GM18858 (cell line): ENCODE data around the gene TMEM213.

Source experiments
- ATAC-seq: cut with Tn5 transposase; IDR thresholded peaks from one replicate; pipeline ENCODE4 v1.9.1; 2021; ENCODE audit not compliant: unreplicated experiment

Gene TMEM213

DNA sequence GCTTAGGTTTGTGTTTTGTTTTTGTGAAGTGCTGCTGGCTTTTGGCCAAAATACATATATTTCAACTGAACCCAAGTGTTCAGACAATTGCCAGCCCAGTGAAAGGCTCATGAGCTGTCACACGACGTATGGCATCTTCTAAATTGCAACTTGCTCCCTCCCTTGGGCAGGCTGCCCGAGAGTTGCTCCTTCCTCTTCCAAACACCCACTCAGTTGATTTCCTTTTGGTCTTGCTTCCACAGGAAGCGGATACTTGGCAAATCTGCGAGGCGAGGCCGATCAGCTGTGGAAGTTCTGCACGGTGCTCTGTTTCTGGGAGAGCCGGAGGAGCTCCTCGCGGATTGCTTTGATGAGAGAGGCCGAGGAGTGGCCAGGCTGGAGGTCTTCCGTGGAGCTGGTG lies 39.8 kb downstream of the TMEM213 start:
- ATAC-seq = no peak

DNA sequence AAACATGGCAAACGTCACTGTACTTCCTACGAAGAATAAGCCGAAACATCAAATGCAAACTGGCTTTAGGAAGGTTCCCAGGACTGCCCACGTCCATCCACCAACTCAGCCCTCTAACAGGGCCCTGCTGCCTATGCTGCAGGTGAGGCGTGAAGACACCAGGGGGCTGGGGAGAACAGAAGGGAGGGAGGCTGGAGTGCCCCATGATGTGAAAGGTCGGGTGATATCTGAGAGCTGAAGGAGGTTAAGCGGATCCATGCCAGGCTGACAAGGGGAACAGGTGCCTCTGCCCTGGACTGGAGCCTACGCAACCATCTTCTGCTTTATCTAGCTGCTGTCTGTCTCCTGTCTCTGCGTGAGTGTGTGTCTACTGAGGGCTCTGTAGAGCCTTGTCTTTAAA lies 40.4 kb downstream of the TMEM213 start:
- ATAC-seq = no peak

- no peak for ATAC-seq
Measured at GRCh38 chr7:138842111-138842510, 44.3 kb downstream of the TMEM213 start.

DNA sequence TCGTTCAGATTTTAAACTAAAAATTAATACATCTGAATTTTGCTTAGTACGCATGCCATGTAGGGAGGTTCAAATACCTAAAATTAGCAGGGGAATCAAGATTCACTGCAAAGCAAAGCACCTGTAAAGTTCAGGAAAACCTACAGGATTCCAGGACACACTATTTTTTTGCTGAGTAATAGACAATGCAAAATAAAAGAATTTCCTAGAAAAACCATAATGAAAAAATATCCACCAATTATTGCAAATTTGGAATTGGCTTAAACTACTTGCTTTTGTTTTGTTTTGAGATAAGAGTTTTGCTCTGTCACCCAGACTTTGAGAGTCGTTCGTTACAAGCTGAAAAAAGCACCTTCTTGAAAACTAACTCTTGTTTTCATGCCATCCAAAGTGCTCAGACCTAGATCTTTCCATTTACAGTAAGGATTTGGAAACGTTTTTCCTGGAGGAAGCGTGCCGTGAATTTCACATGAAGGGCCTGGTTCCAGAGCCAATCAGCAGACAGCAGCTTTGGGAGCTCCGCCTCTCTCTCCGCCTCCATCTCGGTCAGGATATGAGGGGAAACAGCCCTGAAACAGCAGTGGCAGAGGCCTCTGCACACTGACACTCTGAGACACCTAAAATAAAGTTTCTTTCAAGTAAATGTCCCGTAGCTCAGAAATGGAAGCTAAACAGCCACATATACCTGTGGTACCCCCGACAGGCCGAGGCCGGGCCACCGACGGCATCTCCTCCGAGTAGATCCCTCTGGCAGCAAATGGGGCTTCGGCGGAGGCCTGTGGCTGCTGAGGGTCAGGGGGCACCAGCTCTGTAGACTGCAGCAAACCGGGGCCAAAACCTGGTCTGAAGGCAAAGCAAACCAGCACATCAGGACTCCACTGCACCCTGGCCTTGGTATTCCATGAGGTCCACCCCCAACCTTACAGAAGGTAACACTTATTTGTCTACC lies 46.1 kb downstream of the TMEM213 start:
- ATAC-seq = no peak

GRCh38 chr7:138845711-138846110 lies 47.9 kb downstream of the TMEM213 start:
- no peak for ATAC-seq

DNA sequence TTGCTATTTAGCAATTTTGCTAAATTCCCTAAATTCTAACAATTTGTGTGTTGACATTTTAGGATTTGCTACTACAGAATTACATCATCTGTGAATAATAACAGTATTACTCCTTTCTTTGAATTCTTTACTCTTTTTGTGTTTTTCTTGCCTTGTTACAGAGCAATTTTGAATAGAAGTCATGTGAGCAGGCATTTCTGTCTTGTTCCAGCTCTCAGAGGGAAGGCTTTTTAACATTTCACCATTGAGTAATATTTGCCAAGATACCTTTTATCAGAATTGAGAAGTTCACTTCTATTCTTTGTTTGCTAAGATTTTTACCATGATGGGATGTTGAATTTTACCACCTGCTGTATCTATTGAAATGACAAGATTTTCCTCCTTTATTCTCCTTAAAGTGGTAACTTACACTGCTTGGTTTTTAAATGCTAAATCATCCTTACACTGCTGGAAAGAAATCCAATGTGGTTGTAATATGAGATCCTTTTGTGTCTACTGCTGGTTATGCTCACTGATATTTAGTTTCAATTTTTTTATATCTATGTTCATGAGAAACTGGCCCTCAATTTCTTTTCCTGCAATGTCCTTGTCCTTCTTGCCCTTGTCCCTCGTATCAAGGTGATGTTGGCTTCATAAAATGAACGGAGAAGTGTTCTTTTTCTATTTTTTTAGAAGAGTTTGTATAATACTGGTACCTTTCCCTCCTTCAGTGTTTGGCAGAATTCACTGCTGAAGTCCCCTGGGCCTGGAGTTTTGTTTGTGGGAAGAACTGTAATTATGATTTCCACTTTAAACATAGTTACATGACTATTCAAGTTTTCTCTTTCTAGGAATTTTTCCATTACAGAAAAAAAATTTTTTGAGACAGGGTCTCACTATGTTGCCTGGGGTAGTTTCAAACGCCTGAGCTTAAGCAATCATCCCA lies 50.5 kb downstream of the TMEM213 start:
- no peak for ATAC-seq

DNA sequence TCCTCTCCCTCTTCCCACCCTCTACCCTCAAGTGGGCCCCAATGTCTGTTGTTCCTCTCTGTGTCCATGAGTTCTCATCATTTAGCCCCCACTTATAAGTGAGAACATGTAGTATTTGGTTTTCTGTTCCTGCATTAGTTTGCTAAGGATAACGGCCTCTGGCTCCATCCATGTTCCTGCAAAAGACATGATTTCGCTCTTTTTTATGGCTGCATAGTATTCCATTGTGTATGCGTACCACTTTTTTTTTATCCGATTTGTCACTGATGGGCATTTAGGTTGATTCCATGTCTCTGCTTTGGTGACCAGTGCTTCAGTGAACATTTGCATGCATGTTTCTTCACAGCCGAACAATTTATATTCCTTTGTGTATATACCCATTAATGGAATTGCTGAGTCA lies 51.9 kb downstream of the TMEM213 start:
- no peak for ATAC-seq

DNA sequence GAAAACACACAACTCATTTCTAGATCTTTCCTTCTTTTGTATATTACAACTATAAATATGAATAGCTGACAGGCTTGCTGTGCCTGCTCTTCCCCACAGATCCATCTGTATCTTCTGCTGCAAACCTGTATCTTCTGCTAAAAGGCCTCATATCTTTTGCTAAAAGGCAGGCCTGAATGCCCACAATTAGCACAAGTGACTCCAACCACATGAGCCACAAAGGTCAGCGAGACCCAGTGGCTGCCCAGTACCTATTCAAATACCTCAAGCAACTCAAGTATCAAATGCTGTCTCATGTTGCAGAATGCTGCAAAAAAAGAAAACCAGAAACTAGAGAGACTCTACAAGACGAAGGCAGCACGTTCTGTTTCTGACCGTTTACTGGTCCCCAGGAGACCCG lies 54.7 kb downstream of the TMEM213 start:
- no peak for ATAC-seq

GRCh38 chr7:138853448-138853847 lies 55.7 kb downstream of the TMEM213 start:
- no peak for ATAC-seq

- ATAC-seq = no peak
Measured at GRCh38 chr7:138854115-138854645, 56.4 kb downstream of the TMEM213 start.

- ATAC-seq = no peak
Measured at GRCh38 chr7:138857728-138858127, 59.9 kb downstream of the TMEM213 start.

- ATAC-seq = no peak
Measured at GRCh38 chr7:138861051-138861450, 63.3 kb downstream of the TMEM213 start.

- ATAC-seq = no peak
Measured at GRCh38 chr7:138863931-138864330, 66.1 kb downstream of the TMEM213 start.

DNA sequence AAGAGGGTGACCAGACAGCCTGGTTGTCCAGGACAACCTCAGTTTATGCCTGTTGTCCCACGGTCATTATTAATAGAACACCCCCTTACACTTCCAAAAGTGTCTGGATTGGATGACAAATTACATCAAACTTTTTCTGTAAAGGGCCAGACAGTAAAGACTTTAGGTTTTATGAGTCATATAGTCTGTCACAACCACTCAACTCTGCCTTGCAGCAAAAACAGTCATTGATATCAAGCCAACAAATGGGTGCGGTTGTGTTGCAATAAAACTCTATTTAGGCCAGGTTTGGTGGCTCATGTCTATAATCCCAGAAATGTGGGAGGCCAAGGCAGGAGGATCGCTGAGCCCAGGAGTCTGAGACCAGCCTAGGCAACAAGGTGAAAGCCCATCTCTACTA lies 66.9 kb downstream of the TMEM213 start:
- no peak for ATAC-seq

GRCh38 chr7:138865843-138866242 lies 68.0 kb downstream of the TMEM213 start:
- no peak for ATAC-seq

DNA sequence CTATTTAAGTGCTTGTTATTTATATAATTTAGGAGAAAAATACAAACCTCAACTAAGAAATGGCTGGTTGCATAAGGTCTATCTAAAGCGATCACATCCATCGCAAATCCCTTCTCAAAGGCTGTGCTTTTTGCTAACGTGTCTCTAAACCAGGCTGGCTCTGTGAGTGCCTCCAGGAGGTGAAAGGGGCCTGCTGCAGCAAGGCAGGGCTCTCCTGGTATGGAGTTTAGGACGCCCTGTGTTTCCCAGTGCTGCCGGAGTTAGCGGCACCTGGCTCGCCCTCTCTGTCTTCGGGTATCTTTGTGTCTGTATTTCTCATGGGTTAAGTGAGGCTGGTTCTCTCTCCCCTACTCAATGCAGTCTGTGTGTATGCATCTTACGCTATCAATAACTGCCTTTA lies 68.6 kb downstream of the TMEM213 start:
- ATAC-seq = no peak

GRCh38 chr7:138867744-138868143 lies 70.0 kb downstream of the TMEM213 start:
- no peak for ATAC-seq

DNA sequence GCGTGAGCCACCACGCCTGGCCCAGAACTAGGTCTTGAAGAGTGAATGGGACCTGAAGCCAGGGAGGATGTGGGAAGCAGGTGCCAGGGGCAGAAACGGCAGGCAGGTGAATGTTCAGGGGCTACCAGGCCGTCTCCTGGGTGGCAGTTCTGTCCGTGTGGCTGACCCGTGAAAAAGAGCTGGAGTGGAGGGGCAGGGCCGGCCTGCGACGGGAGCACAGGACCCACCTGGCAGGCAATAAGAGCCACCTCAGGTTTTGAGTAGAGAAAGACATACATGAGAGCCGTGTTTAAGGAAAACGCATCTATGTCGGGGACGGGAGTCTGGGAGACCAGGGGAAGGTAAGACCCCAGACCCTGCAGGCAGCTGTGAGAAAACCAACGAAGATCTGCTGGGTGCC lies 70.9 kb downstream of the TMEM213 start:
- no peak for ATAC-seq

- ATAC-seq = no peak
Measured at GRCh38 chr7:138869353-138869752, 71.6 kb downstream of the TMEM213 start.

DNA sequence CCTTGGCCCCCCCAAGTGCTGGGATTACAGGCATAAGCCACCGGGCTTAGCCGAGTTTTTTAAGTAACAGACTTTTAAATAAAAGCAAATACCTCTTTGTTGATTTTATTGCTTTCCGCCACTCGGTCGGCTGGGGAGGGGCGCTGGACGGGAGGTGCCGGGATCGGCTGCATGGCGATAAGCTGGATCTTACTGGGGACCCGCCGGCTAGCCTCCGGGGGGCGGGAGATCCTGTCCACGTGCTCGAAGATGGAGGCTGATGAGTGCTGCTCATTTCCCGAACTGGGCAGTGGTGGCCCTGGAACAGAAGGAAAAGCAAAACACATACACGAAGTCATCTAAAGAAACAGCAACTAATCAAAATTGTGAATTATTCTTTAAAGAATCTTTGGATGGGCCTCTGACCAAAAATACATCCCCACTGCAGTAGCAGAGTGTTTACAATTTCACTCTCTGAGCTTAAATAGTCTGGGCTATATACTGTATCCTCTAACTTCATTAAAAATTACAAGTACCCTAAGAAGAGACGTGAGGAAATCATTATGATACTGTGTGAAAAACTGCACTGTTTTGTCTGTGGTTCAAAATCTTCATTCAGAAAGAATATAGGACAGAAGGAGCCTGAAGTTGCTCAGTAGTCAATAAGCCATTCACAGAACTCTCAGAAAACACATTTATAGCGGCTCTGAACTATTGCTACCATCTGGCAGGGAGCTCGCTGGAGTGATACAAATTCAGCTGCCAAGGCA lies 73.4 kb downstream of the TMEM213 start:
- ATAC-seq = no peak

DNA sequence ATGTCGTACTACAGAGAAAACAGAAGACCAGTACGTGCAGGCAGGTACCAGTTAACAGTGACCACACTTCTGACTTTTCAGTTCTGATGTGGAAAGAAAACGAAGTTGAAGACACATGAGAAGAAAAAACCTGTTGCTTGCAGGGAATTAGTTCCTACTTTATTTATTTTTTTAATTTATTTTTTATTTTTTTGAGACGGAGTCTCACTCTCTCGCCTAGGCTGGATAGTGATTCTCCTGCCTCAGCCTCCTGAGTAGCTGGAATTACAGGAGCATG lies 74.0 kb downstream of the TMEM213 start:
- no peak for ATAC-seq
